GM19324 (cell line): ENCODE measurements around the gene KLHDC7B.

Experiments used
- ATAC-seq: cut with Tn5 transposase; IDR thresholded peaks from one replicate; pipeline ENCODE4 v1.9.1; 2021; ENCODE audit warnings: mild to moderate bottlenecking, moderate library complexity; ENCODE audit not compliant: unreplicated experiment, low FRiP score

KLHDC7B gene

DNA sequence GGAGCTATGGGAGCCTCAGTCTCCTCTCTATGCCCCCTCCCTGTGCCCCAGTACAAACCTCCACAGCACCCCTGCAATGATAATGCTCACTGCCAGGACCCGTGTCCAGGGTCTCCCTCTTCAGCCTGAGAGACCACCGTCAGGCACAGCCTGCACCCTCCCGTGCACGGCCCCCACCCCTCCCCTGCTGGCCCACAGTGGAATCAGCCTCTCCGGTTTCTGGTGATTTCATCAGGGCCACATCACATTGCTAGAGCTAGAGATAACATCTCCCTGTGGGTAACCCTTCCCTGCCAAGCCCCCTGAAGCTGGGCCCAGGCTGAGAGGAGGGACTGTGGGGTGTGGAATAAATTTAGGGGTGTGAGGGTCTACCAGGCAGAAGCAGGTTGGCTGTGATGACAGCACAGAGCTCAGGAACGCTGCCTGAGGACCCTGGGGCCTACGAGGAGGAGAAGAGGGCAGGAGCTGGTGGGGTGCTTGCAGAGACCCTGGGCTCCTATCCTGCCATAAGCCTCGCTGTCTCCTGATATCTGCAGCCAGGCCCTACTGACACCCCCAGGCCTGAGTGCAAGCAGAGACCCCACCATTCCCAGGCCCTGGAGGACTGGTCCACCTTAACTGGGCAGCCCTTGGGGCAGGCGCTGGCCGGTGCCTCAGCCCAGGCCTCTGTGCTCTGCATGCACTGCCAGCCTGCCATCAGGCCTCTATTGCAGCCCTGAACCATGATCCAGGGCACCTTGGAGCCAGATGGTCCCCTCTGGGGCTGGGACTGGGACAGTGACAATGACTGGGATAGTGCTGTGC lies at the start of gene KLHDC7B:
KLHDC7B (plus strand) TSS at position 378 of the 804 bp plus-strand sequence; CDS start at position 723, 345 bp downstream.
- no peak for ATAC-seq

DNA sequence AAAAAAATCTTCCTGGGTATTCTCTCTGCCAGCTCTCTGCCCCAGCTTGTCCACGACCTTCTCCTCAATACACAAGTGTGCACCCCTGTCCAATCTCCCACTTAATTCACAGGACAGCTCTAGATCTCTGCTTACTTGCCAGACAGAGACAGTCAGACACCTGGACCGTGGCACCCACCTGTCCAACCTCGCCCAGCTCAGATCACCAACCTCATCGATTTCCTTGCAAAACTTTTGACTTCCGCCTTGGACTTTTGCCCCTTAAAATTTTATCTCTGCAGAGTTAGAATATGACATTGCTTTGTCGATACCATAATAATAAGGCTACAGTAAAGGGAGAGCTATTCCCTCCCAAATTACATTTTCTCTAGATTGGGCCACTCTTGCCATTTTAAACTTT lies 48.6 kb upstream of the KLHDC7B start:
- ATAC-seq: no peak

DNA sequence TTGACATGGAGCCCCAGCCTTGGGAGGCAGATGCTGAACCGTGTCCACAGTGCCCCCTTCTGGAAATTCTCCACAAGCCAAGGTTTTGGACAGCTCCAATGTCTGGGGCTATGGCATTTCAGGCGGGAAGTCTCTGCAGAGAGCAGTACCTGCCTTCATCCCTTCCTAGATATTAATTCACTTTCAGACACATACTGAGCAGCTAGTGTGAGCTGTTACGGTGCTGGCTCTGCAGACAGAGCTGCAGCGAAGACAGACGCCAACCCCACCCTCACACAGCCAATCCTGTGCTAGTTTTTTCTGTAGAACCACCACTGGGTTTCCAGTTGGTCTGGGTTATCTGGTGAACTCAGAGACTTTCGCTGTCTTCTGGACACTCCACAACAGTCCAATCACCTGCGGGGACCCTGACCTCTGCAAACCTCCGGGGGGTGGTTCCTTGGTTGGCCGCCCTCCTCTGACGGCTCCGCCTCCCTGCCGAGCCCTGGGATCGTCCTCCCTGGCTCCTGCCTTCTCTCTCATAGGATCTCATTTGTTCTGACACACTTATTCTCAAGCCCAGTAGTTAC lies 47.3 kb upstream of the KLHDC7B start:
- ATAC-seq: no peak

DNA sequence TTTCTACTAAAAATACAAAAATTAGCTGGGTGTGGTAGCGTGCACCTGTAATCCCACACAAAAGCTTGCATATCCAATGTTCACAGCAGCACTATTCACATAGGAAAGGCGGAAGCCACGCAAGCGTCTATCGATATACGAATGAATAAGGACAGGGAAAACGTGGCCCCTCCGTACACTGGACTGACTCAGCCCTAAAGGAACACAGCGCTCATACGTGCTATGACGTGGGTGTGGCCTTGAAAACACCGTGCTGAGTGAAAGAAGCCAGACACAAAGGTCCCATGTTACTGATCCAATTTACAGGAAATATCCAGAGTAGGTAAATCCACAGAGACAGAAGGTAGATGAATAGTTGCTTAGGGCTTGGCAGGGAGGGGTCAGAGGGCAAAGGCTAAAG lies 45.2 kb upstream of the KLHDC7B start:
- ATAC-seq: no peak

DNA sequence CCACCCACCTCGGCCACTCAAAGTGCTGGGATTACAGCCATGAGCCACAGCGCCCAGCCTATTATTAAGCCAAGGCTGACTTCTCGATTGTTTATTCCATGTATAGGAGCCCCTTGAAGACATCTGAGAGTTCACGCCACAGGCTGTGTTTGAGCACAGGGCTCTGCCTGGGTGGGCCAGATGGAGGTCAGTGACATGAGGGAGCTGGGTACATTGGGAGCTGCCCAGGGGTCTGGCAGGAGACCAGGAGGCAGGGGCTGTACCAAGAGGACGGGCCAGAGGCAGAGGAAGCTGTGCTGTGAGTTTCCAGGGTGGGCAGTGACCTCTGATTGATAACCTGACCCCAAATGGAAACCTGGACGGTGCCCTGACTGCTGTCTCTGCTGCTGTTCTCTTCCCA lies 43.6 kb upstream of the KLHDC7B start:
- ATAC-seq: no peak

DNA sequence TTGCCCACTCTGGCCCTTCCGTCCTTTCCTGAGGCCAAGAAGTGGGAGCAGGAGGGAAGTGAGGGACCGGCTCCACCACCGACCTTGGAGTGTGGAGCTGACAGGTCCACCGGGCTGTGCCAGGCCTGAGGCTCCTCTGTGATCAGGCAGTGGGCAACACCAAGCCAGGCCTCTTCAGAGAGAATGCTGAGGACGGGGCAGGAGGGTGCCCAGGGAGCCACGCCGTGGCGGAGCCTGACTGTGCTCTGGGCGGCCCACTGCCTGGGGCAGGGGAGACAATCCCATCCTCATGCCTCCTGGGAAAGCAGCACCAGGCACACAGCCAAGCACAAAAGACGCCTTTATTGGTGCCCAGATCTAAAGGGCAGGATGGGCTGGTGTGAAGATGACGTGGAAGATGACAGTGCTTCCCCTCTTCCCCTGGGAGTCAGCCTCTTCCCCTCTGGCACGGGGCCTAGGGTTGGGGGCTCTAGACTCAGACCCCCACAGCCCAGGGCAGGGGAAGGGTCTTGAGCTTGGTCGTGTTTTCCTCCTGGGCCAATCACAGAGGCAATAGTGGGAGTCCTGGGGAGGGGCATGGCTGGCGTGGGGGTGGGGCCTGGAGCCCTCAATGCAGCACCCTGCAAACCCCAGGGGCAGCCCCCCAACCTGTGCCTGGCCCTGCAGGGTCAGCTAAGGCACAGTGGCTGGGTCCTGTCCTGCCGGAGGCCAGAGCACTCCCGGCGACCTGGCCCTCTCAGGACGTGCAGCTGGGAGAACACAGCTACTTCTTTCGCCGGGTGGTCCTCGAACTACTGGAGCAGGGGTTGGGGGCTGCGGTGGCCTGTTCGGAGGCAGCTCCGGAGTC lies 42.8 kb upstream of the KLHDC7B start:
- no peak for ATAC-seq

DNA sequence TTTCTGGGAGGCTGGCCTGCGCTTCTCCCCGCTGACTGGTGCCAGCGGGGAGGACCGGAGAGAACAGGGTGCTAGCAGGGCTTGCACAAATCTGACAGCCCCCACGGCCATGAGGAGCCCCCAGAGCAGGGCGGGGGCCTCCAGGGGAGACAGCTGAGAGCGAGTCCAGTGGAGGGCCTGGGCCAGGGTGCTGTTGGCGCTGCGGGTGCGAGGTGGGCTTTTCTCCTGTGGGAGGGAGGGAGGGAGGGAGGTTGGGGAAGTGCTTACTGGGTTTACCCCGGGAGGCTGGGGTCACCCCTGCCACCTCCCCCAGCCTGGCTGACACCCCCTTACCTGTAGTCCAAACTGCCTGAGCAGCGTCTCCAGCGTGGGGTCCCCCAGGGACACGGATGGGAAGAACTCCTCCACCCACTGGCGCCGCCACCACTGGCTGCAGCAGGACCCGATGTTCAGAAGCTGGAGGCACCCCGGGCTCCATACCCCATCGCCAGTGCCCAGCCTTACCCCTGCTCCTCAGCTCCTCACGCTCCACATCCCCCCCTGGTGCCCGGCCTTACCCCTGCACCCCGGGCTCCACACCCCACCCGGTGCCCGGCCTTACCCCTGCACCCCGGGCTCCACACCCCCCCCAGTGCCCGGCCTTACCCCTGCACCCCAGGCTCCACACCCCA lies 42.1 kb upstream of the KLHDC7B start:
- no peak for ATAC-seq

DNA sequence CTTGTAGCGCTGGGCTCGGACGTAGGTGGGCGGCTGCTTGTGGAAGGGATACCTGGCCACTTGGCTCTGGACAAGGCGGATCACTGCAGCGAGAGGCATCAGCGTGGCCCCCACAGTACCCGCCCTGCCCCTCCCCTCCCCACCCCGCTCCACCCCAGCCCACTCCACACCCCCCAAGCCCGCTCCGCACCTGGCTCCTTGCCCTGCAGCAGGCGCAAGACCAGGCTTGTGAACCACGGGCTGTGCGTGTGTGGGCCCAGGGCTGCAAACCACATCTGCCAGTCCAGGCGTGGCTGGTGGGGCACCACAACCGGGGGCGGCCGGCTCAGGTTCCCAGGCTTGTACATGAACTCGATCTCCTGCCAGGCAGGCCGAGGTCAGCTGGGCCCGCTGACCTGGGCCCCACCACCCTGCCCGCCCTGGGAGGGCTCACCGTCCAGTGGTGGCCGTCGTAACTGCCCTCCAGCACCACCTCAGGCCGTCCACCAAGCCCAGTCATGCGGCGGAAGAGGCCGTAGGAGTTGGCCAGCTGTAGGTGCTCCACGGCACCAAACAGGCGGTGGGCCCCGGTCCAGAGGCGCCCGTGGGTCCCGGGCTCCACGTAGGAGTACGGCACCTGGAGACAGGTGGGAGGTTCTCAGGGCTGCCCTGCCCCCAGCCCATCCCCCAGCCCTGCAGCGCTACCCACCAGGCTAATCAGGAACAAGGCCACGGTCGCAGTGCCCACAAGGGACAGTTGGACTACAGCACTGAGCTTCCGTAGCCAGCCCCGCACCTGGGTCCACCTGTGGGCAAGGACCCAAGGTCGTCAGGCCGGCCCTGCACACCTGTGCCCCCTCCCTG lies 41.1 kb upstream of the KLHDC7B start:
- no peak for ATAC-seq

DNA sequence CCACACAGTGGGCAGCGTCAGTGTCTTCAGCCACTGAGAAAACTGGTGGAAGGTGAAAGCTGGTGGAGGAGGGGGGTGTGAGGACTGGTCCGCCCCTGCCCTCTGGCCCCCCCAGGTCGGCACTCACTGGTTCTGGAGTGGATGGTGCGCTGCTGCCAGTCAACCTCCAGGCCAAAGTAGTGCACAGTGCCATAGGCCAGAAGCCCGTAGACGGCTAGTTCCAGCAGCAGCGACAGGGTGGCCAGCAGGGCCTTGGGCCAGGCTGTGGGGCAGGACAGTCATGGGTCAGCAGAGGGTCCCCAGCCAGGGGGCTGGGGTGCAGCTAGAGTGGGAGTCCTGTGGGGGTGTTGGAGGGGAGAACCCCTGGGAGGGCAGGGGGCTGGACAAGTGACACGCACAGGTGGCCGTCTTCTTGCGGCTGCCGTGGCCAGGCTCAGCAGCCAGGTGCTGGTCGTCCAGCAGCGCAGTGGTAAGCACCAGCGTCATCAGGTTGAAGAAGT lies 40.4 kb upstream of the KLHDC7B start:
- ATAC-seq: no peak

DNA sequence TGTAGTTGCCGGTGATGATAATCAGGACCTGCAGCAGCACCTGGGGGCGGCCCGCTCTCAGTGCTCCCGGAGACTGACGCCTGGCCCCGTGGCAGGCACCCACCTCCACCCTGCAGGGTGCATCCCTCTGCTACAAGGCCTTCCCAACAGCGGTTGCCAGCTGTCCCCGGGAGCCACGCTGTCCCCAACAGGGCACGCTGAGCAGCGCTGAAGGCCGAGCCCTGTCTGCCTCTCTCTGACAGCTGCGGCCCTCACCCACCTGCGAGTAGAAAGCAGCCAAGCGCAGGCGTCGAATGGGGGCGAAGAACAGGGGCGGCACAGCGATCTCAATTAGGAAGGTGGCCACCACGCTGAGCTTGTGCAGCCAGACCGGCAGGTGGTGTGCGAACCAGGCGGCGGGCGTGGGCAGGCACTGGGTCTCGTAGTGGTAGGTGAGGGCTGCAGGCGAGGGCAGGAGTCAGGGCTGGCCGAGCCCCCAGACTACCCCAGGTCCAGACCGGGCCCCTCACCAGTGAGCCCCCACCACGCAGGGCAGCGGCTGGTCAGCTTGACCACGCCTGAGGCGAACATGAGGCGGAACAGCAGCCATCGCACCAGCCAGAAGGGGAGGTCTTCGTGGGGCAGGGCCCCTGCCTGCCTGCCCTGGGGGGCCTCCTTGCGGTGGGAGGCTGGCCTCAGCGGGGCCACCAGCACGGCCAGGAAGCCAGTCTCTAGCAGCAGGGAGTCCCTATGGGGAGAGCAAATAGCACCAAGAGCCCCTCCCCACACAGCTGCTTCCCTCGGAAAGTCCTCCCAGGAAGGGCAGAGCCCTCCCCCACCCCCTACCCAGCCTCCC lies 39.7 kb upstream of the KLHDC7B start:
- no peak for ATAC-seq

DNA sequence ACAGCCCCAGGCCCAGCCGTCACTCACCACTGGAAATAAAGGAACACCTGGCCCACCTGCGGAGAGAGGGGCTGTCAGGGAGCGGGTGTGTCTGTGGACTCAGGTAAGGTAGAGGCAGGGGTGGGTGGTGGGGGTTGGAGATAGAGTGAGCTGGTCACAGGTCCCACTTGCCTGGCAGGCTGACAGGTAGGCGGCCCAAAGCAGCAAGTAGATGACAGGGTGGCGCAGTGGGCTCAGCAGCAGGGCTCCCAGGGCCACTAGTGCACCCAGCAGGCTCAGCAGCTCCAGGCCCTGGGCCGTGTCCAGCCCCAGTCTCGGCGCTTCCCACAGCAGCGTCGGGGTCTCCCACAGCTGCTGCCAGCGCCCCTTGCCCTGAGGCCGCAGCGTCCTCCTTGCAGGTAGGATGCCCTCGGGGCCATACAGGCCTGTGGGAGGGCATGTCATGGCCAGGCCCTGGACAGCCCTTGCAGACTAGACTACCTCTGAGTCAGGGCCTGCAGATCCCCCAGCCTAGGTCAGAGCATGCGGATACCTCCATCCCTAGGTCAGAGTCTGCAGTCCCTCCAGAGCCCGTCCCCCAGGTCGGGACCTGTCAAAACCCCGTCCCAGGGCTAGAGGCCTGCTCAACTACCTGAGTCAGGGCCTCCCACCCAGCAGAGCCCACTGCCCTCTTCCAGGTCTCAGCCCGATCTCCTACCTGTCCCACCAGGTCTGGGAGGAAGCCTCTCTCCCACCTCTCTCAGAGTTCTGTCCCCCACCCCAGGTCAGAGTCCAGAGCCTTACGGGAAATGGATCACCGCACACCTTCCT lies 38.9 kb upstream of the KLHDC7B start:
- ATAC-seq: no peak

DNA sequence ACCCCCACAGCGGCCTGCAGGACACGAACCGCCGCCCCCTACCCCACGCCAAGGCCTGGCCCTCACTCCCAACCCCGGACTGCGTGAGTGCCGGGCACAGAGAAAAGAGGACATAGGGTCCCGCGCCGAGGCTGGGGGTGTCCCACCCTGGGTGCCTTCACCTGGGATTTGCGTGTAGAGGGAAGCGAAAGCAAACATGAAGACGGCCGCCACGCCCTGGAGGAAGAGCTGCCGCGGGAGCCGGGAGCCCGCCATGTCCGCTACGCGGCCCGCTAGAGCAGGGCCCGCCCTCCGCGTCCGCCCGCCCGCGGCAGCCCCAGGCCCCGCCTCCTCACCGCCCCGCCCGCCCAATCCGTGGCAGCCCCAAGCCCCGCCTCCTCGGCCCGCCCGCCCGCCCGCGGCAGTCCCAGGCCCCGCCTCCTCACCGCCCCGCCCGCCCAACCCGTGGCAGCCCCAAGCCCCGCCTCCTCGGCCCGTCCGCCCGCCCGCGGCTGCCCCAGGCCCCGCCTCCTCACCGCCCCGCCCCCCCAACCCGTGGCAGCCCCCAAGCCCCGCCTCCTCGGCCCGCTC lies 38.2 kb upstream of the KLHDC7B start, which contains the start of gene LMF2:
LMF2 (minus strand) TSS at position 282 of the 570 bp plus-strand sequence; CDS start at position 255, 27 bp downstream.
- ATAC-seq: peak; percentile 55

DNA sequence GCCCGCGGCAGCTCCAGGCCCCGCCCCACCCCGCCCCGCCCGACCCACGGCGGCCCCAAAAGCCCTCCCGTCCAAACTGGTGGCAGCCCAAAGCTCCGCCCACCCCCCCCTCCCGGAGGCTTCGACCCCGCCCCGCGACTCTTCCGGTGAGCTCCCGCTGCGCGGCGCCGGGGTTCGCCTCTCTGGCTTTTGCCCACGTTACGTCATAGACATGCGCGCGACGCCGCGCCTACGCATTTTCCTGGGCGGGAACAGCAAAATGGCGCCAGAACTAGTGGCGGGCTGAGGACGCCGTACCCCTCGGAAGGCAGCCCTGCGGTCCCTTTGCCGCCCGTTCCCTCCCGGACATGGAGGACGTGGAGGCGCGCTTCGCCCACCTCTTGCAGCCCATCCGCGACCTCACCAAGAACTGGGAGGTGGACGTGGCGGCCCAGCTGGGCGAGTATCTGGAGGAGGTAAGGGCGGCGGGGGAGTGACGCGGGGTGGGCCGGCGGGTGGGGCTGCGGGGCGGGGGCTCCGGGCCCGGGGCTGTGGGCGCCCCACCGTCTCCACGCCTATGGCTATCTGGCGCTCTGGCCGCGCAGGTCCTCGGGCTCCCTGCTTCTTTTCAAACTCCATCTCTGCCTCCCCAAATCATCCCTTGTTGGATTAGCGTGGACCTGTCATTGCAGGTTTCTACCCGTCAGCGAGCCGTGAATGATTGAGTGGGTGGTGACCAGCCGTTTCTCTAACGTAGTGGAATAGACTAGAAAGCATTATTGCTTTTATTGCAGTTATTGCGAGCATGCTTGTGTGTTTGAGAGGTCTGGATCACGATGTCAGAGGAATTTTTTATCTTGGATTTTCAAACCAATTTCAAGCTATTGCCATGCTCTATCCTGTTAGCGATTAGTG lies 37.5 kb upstream of the KLHDC7B start, which contains the start of gene NCAPH2:
NCAPH2 (plus strand) TSS at position 234 of the 894 bp plus-strand sequence; CDS start at position 348, 114 bp downstream.
- peak; percentile 81 for ATAC-seq

DNA sequence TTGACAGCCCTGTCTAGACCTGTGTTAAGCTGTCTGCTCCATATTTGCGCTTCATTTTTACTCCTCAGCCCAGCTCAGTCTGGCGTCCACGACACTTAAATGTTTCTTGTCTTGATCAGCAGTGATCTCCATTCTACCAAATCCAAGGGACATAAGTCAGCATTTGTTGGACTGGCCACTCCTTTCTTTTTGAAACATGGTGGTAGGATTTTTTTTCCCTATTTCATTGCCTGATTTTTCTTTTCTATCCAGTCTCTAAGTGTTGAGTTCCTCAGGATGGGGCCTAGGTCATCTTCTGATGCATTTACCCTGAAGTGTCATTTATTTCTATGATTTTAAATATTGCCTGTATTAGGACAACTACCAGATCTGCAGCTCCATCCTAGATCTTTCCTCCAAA lies 36.8 kb upstream of the KLHDC7B start:
- ATAC-seq: no peak

DNA sequence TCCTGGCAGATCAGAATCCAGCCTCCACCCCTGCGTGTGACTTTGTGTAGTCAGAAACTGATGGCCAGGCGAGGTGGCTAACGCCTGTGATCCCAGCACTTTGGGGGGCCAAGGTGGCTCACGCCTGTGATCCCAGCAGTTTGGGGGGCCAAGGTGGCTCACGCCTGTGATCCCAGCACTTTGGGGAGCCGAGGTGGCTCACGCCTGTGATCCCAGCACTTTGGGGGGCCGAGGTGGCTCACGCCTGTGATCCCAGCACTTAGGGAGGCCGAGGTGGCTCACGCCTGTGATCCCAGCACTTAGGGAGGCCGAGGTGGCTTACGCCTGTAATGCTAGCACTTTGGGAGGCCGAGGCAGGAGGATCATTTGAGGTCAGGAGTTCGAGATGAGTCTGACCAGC lies 32.5 kb upstream of the KLHDC7B start:
- no peak for ATAC-seq

DNA sequence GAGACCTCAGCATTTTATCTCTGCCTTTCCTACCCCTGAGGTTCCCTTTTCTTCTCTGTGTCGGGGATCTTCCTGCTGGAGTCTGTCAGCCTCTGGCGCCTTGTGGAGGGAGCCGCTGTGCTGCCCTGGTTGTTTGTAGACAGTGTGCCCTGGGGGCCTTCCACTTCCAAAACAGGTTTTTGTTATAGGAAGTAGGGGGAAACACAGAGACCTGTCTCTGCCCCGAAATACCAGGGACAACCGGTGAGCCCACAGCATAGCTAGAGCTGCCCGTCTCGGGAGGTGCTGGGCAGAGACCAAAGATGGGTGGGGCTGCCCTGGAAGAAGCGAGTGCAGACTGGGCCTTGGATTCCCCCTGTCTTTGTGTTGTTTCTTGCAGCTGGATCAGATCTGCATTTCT lies 29.6 kb upstream of the KLHDC7B start:
- no peak for ATAC-seq
